Upper lobe of left lung (tissue), 4 donors: ENCODE results near the gene FCER2.

Source experiments
- EP300 ChIP-seq, 4 donors: sonication (generic); formaldehyde crosslinking; IDR thresholded peaks; one replicate each; pipeline ENCODE4 v1.5.1; 2017; ENCODE audit warnings: antibody characterized with exemption in 4 of 4, control low read depth in 2 of 4
- POLR2A ChIP-seq, 4 donors: fragments of 450-650 bp; IDR thresholded peaks; one replicate each; pipeline ENCODE4 v1.5.1; 2016 to 2017; ENCODE audit warnings: antibody characterized with exemption in 4 of 4, mild to moderate bottlenecking in 2 of 4
- POLR2AphosphoS5 ChIP-seq, 2 donors: sonication (generic); formaldehyde crosslinking; IDR thresholded peaks; one replicate each; pipeline ENCODE4 v1.5.1; 2017; ENCODE audit warnings: antibody characterized with exemption in 2 of 2

- no peak for TF ChIP-seq POLR2A (IDR thresholded peaks at IDR 0.05)
- no peak for TF ChIP-seq EP300 (IDR thresholded peaks at IDR 0.05)
- TF ChIP-seq POLR2AphosphoS5 (IDR thresholded peaks at IDR 0.05), result no peak
Measured at GRCh38 chr19:7744199-7744786, 42.4 kb upstream of the FCER2 start.
